Liver (tissue), 9 donors: ENCODE measurements around the gene CORO7. TPM values are rescaled to one million over a fixed set of nuclear protein-coding genes. Genes with fewer than 3 reads are reported as not detected.

Experiments used
- DNase-seq: peaks from one replicate; pipeline ENCODE4 v3.0.0-alpha.2; 2017; ENCODE audit warnings: low spot score
- H3K27ac ChIP-seq, 2 donors: one replicate each; pipeline ENCODE4 v1.7.0; 2013; ENCODE audit warnings: inconsistent platforms in 2 of 2, low read length in 2 of 2, control low read depth in 1 of 2, low read depth in 1 of 2, mild to moderate bottlenecking in 1 of 2
- H3K27me3 ChIP-seq, 4 donors: one replicate each; pipeline versions ENCODE4 v1.6.1 to v1.7.0; 2013; ENCODE audit warnings: low read length in 3 of 4, inconsistent platforms in 1 of 4, mild to moderate bottlenecking in 1 of 4, moderate library complexity in 1 of 4; ENCODE audit not compliant: control insufficient read depth in 4 of 4, insufficient read depth in 4 of 4
- H3K36me3 ChIP-seq, 4 donors: one replicate each; pipeline versions ENCODE4 v1.6.1 to v1.7.0; 2013; ENCODE audit warnings: low read length in 3 of 4, mild to moderate bottlenecking in 3 of 4, low read depth in 1 of 4, moderate library complexity in 1 of 4; ENCODE audit not compliant: control insufficient read depth in 4 of 4, insufficient read depth in 3 of 4
- H3K4me1 ChIP-seq, 4 donors: one replicate each; pipeline versions ENCODE4 v1.6.1 to v1.7.0; 2013; ENCODE audit warnings: low read length in 3 of 4, mild to moderate bottlenecking in 3 of 4, moderate library complexity in 1 of 4; ENCODE audit not compliant: control insufficient read depth in 4 of 4, insufficient read depth in 4 of 4
- H3K4me3 ChIP-seq, 3 donors: one replicate each; pipeline versions ENCODE4 v1.6.1 to v1.7.0; 2013; ENCODE audit warnings: low read length in 3 of 3, control low read depth in 1 of 3, low read depth in 1 of 3, mild to moderate bottlenecking in 1 of 3
- H3K9ac ChIP-seq, 2 donors: one replicate each; pipeline ENCODE4 v1.7.0; 2013; ENCODE audit warnings: low read length in 2 of 2, mild to moderate bottlenecking in 2 of 2, moderate library complexity in 2 of 2, control low read depth in 1 of 2, low read depth in 1 of 2
- H3K9me3 ChIP-seq, 4 donors: one replicate each; pipeline versions ENCODE4 v1.6.1 to v1.7.0; 2013; ENCODE audit warnings: low read length in 3 of 4; ENCODE audit not compliant: control insufficient read depth in 4 of 4
- ATF3 ChIP-seq: IDR thresholded peaks from 2 replicates; pipeline ENCODE4 v1.6.1; 2016; ENCODE audit warnings: antibody characterized with exemption
- CTCF ChIP-seq: fragments of 150-350 bp; IDR thresholded peaks from 2 replicates; pipeline ENCODE4 v1.5.1; 2017; ENCODE audit warnings: improper control_type of control experiment, low read depth, low read length; ENCODE audit not compliant: missing input control
- EGR1 ChIP-seq, 2 donors: IDR thresholded peaks; 2 replicates each; pipeline ENCODE4 v1.6.1; 2016 to 2018; ENCODE audit warnings: antibody characterized with exemption in 2 of 2, low read depth in 2 of 2
- FOXA1 ChIP-seq: IDR thresholded peaks from 2 replicates; pipeline ENCODE4 v1.6.1; 2016; ENCODE audit warnings: antibody characterized with exemption
- FOXA2 ChIP-seq: IDR thresholded peaks from 2 replicates; pipeline ENCODE4 v1.6.1; 2016; ENCODE audit warnings: antibody characterized with exemption
- GABPA ChIP-seq, 2 donors: IDR thresholded peaks in 1 of 2; conservative IDR thresholded peaks in 1 of 2; 2 replicates each; pipeline ENCODE4 v1.6.1; 2016; ENCODE audit warnings: antibody characterized with exemption in 2 of 2, mild to moderate bottlenecking in 1 of 2, moderate library complexity in 1 of 2
- HNF4A ChIP-seq, 2 donors: conservative IDR thresholded peaks; 2 replicates each; pipeline ENCODE4 v1.6.1; 2016; ENCODE audit warnings: antibody characterized with exemption in 2 of 2, mild to moderate bottlenecking in 2 of 2
- HNF4G ChIP-seq: IDR thresholded peaks from 2 replicates; pipeline ENCODE4 v1.6.1; 2016; ENCODE audit warnings: antibody characterized with exemption
- JUND ChIP-seq, 2 donors: IDR thresholded peaks; 2 replicates each; pipeline ENCODE4 v1.6.1; 2016; ENCODE audit warnings: antibody characterized with exemption in 2 of 2
- MAX ChIP-seq: IDR thresholded peaks from 2 replicates; pipeline ENCODE4 v1.6.1; 2016; ENCODE audit warnings: antibody characterized with exemption
- NR2F2 ChIP-seq: IDR thresholded peaks from 2 replicates; pipeline ENCODE4 v1.6.1; 2016; ENCODE audit warnings: antibody characterized with exemption
- RAD21 ChIP-seq, 2 donors: IDR thresholded peaks; 2 replicates each; pipeline ENCODE4 v1.6.1; 2016; ENCODE audit warnings: antibody characterized with exemption in 2 of 2, mild to moderate bottlenecking in 2 of 2
- REST ChIP-seq: IDR thresholded peaks from 2 replicates; pipeline ENCODE4 v1.6.1; 2016; ENCODE audit warnings: antibody characterized with exemption, mild to moderate bottlenecking
- RXRA ChIP-seq, 2 donors: IDR thresholded peaks; 2 replicates each; pipeline ENCODE4 v1.6.1; 2017 to 2018; ENCODE audit warnings: antibody characterized with exemption in 2 of 2, mild to moderate bottlenecking in 1 of 2
- SP1 ChIP-seq: IDR thresholded peaks from 2 replicates; pipeline ENCODE4 v1.6.1; 2018; ENCODE audit warnings: antibody characterized with exemption, mild to moderate bottlenecking
- TAF1 ChIP-seq: conservative IDR thresholded peaks from 2 replicates; pipeline ENCODE4 v1.6.1; 2016; ENCODE audit warnings: antibody characterized with exemption, mild to moderate bottlenecking
- YY1 ChIP-seq: IDR thresholded peaks from 2 replicates; pipeline ENCODE4 v1.6.1; 2016; ENCODE audit warnings: antibody characterized with exemption, mild to moderate bottlenecking
- ZBTB33 ChIP-seq: IDR thresholded peaks from 2 replicates; pipeline ENCODE4 v1.6.1; 2016; ENCODE audit warnings: antibody characterized with exemption
- WGBS: extraction: QIAGEN DNeasy Blood & Tissue Kit; methylation state at CpG from one replicate; pipeline ENCODE4 v1.1.7; 2013; 5-methylcytosine and 5-hydroxymethylcytosine counted together
- polyA plus RNA-seq, 2 donors: library from polyadenylated mRNA; stranded (reverse) in 1 of 2; unstranded in 1 of 2; fragments of 200-250 nt in 1 of 2; fragments of >200 nt in 1 of 2; fragmentation: Nextera tagmentation in 1 of 2; extraction: Ambion mirVana in 1 of 2; gene quantifications; one replicate each; pipeline versions ENCODE4 v1.2.1 to v1.2.3, GENCODE V29; 2013 to 2015
- total RNA-seq, 2 donors: library from RNA; depleted of rRNA; stranded (reverse); fragments of >200 nt; gene quantifications; one replicate each; pipeline ENCODE4 v1.2.3, GENCODE V29; 2014
- donor health status: healthy.
- donor health status: healthy.
- donor health status: healthy.
- donor health status: healthy.
- donor health status: healthy.

CORO7 gene
- total and polyA plus RNA-seq, 4 donors = 7.3 to 21.5 (median 13.0) TPM

- Histone ChIP-seq H3K36me3 (no peaks in the 10 kb centered on the region), H3K27ac (no peak overlapping the region), H3K4me3 (no peak overlapping the region), H3K9ac (no peak overlapping the region), H3K4me1 (peaks cover 0 to 12% (median 8%) of the 10 kb centered on the region in 4 donors), H3K27me3 (no peaks in the 10 kb centered on the region), H3K9me3 (no peaks in the 10 kb centered on the region)
- WGBS = 80% methylated on average over 8 of the region's 8 CpGs
- DNase-seq = no peak
- TF ChIP-seq ZBTB33 (no peak), RXRA (IDR thresholded peaks at IDR 0.05) (no peak), JUND (IDR thresholded peaks at IDR 0.05) (no peak), NR2F2 (no peak), EGR1 (IDR thresholded peaks at IDR 0.05; ENCODE audit: low read depth in 2 of 2) (no peak), GABPA (IDR thresholded peaks at IDR 0.05 in 1 of 2, conservative IDR thresholded peaks at IDR 0.05 in 1 of 2) (no peak), ATF3 (no peak), HNF4G (no peak), CTCF (no peak), FOXA1 (no peak), MAX (no peak), YY1 (no peak), FOXA2 (no peak), REST (no peak), SP1 (no peak), RAD21 (IDR thresholded peaks at IDR 0.05) (no peak), HNF4A (conservative IDR thresholded peaks at IDR 0.05) (no peak), TAF1 (no peak)
Measured at GRCh38 chr16:4420505-4421105, 4.2 kb upstream of the CORO7 start.
